Measurements from ENCODE around the gene SLC23A3.

DNA sequence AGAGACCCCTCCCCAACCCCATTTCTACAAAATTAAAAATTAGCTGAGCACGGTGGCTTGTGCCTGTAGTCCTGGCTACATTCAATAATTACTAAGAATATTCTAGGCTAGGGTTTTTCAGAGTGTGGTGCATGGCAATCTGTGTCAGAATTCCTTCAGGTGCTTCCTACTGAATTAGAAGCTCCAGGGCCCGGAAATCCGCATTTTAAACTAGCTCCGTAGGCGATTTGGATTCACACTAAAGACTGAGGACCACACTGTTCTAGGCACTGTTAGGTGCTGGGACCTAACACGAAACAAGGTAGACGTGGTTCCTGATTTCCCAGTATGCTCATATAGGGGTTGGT is 36.1 kb upstream of the SLC23A3 start:
- TF ChIP-seq, protein P1, sequence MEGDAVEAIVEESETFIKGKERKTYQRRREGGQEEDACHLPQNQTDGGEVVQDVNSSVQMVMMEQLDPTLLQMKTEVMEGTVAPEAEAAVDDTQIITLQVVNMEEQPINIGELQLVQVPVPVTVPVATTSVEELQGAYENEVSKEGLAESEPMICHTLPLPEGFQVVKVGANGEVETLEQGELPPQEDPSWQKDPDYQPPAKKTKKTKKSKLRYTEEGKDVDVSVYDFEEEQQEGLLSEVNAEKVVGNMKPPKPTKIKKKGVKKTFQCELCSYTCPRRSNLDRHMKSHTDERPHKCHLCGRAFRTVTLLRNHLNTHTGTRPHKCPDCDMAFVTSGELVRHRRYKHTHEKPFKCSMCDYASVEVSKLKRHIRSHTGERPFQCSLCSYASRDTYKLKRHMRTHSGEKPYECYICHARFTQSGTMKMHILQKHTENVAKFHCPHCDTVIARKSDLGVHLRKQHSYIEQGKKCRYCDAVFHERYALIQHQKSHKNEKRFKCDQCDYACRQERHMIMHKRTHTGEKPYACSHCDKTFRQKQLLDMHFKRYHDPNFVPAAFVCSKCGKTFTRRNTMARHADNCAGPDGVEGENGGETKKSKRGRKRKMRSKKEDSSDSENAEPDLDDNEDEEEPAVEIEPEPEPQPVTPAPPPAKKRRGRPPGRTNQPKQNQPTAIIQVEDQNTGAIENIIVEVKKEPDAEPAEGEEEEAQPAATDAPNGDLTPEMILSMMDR (IDR thresholded peaks at IDR 0.05): no peak
- TF ChIP-seq POLR2A (IDR thresholded peaks at IDR 0.05): no peak
